Ramos (cell line): ENCODE results near the gene MCM5.

Source experiments
- in situ Hi-C: fragments of 300-500 bp; cut with MboI; formaldehyde crosslinking; loops from one replicate; pipeline ENCODE4 v1.14.3; 2022; ENCODE audit warnings: low sequenced_read_pairs; ENCODE audit not compliant: unreplicated experiment

The MCM5 gene

DNA sequence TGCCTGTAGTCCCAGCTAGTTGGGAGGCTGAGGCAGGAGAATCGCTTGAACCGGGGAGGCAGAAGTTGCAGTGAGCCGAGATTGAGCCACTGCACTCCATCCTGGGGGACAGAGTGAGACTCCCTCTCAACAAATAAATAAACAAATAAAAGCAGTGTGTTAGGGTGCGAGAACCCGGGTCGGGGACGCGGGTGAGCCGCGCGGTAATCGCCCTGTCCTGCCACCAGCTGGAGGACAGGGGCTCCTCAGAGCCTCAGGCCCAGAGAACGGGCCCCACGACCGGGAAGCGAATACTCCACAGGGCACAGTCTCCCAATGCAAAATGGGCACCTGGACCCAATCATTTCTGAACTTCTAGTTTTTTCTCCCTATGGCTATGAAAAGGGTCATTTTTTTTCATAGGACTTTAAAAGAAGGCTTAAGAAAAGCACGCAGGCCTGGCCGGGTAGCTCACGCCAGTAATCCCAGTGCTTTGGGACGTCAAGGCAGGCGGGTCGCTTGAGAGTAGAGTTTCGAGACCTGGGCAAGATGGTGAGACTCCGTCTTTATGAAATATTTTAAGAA lies 744 bp upstream of the MCM5 start:
- in situ Hi-C loops, result no loop called here

DNA sequence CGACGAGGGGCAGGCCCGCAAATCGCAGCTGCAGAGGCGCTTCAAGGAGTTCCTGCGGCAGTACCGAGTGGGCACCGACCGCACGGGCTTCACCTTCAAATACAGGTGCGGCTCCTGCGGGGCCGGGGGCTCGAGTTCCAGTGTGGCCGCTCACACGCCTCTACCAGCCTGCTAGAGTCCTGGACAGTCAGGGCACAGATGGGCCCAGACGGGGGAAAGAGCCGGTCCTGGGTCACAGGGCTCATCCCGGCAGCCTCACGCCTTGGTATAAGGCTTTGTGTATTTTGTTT lies 506 bp downstream of the MCM5 start:
- in situ Hi-C loops, result no loop called here

DNA sequence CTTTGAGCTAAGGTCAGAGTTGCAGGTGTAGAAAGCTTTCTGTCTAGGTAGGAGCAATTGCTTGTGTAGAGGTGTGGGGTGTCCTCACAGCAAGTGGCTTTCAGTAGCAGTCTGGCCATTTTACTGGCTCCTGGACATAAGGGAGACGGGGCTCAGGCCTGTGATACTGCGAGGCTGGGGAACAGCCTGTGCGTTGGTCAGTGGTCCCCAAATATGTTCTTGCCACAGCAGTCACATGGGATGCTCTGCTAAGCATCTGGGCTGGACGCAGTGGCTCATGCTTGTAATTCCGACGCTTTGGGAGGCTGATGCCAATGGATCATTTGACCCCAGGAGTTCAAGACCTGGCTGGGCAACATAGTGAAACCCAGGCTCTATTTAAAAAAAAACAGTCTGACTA lies 1.9 kb downstream of the MCM5 start:
- in situ Hi-C loops, result no loop called here

DNA sequence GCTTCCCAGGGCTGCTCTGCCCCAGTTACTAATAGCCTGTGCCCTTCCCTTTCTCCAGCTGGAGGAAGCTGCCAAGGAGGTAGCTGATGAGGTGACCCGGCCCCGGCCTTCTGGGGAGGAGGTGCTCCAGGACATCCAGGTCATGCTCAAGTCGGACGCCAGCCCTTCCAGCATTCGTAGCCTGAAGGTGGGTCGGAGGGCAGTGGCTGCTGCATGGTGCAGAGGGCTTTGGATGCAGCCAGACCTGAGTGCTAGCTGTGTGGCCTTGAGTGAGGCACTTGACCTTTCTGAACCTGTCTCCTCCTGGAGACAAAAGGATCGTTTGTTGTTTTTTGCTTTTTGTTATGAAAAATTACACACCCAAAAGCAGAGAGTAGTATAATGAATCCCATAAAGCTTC lies 3.4 kb downstream of the MCM5 start:
- in situ Hi-C loops, result no loop called here

DNA sequence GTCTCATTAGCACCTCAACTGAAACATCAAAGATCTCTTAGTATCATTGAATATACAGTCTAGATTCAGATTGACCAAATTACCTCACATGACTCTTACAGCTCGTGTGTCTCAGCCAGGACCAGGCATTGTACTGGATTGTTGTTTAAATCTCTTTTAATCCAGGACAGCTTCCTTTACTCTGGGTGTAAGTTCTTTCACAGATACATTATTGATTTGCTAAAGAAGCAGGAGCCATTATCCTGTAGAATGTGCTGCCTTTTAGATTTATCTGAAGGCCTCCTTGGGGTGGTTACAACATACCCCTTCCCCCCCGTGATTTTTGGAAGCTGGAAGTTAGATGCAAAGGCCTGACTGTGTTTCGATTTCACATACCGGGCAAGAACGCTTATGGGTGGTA lies 4.2 kb downstream of the MCM5 start:
- in situ Hi-C loops, result no loop called here

DNA sequence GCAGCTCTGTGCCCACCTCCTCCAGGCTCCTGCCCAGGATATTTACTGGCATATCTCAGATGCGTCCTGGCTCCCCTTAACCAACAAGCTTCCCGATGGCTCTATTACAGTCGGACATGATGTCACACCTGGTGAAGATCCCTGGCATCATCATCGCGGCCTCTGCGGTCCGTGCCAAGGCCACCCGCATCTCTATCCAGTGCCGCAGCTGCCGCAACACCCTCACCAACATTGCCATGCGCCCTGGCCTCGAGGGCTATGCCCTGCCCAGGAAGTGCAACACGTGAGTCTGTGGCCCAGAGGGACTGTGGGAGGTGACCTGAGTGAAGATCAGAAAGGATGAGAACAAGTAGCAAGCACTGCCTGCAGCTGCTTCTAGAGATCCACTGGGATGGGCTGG lies 6.5 kb downstream of the MCM5 start:
- in situ Hi-C loops, result loop anchor here (5.0 kb wide), 1 partner anchor 54 kb away; no protein-coding TSS in a partner anchor

DNA sequence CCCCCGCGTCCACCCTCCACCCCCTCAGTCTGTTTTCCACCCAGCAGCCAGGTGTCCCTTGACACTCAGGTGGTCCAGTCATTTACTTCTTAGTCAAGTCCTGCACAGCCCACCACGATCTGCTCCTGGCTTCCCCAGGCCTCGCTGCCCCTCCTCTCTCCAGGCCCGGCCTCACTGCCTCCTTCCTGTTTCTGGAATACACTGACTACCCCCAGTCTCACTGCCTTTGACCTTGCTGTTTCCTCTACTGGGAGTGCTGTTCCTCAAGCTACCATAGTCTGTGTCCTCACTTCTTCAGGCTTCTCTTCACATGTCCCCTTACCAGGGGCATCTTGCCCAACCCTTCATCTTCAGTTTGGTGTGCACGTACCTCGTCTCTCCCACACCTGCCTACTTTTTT lies 7.4 kb downstream of the MCM5 start:
- in situ Hi-C loops, result loop anchor here (5.0 kb wide), 1 partner anchor 55 kb away; no protein-coding TSS in a partner anchor

DNA sequence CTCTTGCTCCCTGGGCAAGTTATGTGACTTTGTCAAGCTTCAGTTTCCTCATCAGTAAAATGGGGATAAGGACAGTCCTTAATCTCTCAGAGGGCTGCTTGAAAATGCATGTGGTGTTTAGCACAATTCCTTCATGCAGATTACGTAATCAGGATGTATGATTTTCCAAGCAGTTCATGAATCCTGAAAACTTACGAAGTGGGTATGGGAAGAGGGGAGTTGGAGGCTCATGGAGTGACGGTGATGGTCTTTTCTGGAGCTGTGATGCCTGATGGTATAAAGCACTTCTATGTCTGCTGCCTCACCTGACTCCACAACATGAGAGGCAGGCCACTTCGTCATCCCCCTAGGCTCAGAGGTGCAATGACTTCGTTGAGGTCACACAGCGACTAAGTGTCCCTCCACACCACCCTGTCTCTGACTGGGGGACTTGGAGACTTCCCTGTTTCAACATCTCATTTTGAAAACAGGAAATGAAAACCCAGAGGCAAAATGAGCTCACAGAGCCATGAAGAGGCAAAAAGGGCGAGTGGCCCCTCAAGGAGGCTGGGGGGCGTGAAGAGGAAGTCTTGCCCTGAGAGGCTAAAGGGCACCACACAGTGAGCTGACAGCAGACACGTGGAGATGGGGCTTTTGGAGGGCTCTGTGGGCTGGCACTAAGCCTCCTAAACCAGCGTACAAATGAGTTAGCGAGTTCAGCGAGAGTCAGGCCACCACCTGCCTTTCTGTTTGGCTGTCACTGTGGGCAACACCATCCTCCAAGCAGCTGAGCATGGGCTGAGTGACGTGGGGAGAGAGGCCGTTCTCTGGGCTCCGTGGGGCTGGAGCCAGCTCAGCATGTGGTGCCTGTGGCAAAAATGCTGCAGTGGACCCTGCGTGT lies 10.1 kb downstream of the MCM5 start:
- in situ Hi-C loops, result loop anchor here (5.0 kb wide), 1 partner anchor 58 kb away; no protein-coding TSS in a partner anchor

DNA sequence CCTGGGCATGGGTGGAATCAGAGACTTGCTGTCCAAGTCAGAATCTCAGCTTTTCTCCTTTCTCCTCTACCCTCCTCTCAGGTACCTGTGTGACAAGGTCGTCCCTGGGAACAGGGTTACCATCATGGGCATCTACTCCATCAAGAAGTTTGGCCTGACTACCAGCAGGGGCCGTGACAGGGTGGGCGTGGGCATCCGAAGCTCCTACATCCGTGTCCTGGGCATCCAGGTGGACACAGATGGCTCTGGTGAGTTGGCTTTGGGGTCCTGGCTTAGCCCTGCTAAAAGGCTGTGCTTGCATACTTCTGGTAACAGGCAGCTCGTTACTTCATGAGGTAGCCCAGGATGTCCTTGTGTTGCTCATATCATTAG lies 10.7 kb downstream of the MCM5 start:
- in situ Hi-C loops, result no loop called here

DNA sequence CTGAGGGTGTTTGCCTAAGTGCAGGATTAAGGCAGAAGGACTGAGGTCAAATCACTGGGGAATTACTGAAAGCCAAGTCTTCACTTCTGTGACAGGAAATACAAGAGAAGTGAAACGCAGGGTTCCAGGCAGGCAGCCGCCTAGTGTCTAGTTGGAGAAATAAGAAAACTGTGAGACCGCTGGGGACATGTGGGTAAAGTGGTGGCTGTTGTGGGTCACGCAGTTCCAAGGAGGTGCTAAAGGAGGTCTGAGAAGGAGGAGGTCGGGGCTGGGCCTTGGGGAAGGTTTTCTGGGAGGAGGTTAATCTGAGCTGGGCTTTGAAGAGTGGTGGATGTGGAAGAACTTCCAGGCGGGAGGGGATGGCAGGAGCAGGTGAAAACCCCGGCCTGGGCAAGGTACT lies 11.2 kb downstream of the MCM5 start:
- in situ Hi-C loops, result no loop called here

DNA sequence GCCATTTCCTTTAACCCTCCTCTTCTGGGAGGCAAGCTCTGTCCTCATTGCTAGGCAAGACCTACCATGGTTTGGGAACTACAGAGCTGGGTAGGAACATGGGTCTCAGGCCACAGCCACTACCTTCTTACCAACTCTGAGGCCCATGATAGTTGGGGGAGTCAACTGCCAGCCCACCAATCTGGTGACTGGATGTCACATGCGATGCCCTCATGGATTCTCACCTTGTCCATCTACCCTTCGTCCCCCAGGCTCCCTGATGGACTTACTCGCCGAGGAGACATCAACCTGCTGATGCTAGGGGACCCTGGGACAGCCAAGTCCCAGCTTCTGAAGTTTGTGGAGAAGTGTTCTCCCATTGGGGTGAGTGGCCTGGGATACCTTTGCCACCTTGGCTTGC lies 13.7 kb downstream of the MCM5 start:
- in situ Hi-C loops, result no loop called here

DNA sequence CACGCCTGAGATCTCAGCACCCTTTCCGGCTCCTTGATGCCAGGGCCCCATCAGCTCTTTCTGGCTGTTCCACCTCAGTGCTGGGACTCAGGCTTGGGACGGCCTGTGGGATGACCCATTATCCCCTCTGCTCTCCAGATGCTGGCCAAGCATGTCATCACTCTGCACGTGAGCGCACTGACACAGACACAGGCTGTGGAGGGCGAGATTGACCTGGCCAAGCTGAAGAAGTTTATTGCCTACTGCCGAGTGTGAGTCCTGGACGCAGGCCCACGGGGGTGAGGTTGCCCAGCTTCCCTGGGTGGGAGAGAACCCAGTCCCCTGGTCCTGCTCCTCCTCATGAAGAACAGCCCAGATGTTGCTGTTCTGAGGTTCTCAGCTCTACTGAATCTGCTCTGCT lies 17.7 kb downstream of the MCM5 start:
- in situ Hi-C loops, result no loop called here

DNA sequence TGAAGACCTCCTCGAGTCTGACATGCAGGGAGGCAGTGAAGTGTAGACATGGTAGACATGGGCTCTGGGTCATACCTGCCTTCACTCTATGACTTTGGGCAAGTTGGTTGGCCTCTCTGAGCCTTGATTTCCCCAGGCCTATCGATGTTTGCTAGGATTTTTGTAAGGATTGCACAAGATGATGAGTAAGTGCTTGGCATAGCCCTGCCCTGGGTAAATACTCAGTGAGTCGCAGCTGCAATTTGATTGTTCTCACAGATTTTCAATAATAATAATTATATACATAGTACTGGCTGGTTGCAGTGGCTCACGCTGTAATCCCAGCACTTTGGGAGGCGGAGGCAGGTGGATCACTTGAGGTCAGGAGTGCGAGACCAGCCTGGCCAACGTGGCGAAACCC lies 18.1 kb downstream of the MCM5 start:
- in situ Hi-C loops, result no loop called here

DNA sequence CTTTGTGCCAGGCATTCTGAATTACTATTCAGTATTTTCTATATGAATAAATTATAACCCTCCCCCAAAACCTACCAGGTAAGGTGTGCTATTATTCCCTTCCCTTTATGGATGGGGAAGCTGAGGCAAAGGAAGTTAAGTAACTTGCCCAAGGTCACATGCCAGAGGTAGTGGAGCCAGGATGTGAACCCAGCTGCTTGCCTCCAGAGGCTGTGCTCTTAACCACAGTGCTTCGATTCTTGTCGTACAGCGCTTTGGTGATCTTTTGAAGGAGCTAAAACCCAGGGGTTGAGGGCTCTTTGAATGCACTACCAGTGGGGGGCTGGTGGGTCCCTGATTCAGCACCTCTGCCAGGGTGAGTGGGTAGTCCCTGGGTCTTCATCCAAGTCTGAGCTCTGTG lies 18.8 kb downstream of the MCM5 start:
- in situ Hi-C loops, result no loop called here

DNA sequence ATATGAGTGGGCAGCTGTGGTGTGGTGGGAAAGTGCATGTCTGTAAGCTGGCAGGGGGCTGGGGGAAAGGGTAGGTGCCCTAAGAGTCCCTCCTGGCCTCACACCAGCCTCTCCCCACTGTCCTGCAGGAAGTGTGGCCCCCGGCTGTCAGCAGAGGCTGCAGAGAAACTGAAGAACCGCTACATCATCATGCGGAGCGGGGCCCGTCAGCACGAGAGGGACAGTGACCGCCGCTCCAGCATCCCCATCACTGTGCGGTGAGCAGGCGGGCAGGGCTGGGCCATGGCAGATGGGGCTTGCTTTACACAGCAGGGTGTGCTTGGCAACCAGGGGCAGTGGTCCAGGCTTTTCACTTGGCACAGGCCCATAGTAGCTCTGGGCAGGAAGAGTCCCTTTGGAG lies 19.8 kb downstream of the MCM5 start:
- in situ Hi-C loops, result no loop called here

DNA sequence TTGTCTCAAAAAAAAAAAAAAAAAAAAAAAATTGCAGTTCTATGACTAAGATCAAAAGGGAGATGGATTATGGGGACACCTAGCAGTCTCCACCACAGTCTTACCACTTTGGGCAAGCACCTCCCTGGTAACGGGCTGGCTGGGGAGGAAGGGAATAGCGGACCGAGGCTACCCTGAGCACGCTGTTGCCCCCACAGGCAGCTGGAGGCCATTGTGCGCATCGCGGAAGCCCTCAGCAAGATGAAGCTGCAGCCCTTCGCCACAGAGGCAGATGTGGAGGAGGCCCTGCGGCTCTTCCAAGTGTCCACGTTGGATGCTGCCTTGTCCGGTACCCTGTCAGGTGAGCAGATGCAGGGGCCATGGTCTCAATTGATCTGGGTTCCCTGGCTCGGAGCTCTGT lies 21.2 kb downstream of the MCM5 start:
- in situ Hi-C loops, result no loop called here

DNA sequence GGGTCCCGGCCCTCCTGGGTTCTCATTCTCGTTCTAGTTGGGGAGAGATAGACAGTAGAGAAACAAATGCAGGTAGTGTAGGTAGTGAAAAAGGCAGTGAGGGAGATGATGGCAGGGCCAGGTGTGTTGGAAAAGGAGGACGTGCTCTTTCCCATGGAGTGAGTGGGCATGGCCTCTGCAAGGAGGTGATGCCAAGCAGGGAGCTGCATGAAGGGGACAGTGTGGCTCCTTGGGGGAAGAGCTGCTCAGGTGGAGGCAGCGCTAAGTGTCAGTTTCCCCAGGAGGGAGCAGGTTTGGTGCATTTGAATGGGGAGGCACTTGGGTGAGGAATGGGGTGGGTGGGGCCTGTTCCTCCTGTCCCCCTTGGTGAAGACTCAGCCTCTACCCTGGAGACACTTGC lies 22.2 kb downstream of the MCM5 start:
- in situ Hi-C loops, result no loop called here

DNA sequence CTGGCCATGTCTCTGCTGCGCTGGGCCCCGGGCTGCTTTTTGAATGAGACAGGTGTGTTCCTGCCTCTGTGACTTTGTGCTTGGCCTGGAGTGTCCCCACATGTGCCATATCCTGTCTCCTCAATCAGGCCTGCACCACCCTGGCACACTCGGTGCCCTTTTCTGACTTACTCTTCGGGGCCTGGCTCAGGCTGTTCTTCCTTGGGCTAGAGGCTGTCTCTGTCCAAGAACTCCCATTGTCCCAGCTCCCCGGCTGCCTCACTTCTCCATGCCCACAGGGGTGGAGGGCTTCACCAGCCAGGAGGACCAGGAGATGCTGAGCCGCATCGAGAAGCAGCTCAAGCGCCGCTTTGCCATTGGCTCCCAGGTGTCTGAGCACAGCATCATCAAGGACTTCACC lies 23.0 kb downstream of the MCM5 start:
- in situ Hi-C loops, result no loop called here

DNA sequence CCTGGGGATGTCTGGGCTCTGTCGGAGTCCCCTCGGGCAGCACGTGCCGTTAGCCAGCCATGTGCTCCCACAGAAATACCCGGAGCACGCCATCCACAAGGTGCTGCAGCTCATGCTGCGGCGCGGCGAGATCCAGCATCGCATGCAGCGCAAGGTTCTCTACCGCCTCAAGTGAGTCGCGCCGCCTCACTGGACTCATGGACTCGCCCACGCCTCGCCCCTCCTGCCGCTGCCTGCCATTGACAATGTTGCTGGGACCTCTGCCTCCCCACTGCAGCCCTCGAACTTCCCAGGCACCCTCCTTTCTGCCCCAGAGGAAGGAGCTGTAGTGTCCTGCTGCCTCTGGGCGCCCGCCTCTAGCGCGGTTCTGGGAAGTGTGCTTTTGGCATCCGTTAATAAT lies 24.1 kb downstream of the MCM5 start:
- in situ Hi-C loops, result no loop called here

DNA sequence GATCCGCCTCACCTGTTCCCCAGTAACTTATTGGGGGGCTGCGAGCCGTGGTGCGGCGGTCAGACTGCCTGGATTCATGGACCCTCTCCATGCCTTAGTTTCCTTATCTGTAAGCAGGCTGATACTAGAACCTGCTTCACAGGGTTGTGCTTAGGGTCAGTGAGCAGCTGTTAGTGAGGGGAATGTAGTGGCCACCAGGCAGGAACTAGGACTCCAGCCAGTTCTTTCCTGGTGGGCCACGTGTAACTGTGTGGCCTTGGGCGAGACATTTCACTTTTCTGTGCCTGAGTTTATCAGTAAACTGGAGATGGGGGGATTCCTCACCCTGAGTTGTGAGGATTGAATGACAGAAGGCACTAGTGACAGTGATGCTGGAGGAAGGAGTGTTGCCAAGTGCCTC lies 24.8 kb downstream of the MCM5 start:
- in situ Hi-C loops, result no loop called here

DNA sequence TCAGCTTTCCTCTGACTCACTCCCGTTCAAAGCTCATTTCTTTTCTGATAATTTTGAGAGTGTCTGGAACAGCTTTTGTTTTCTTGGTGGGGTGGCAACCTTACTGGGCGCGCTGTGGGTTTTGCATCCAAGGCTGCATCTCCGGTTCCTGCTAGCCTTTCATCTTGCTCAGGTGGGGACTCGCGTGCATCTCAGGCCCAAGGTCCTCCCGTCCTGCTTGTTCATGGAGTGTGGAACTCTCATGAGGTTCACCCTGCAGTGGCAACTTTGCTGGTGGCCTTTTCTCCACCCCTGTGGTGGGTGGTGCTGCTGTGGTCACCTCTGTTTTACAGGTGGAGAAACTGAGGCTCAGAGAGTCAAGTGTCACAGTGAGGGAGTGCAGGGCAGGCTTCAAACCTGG lies 25.6 kb downstream of the MCM5 start:
- in situ Hi-C loops, result no loop called here
